Prostate gland (tissue), 2 donors: ENCODE data around the gene CTNNA1. TPM values are rescaled to one million over a fixed set of nuclear protein-coding genes. Genes with fewer than 3 reads are reported as not detected.
"Not testable (repeated sequence)": the region's sequence is repeated elsewhere in the genome, so short reads cannot be mapped to it uniquely, and the experiment has no call there.

Experiments
- DNase-seq: peaks from one replicate; pipeline ENCODE4 v3.0.0-alpha.2; 2019; ENCODE audit warnings: low spot score
- H3K27ac ChIP-seq, 2 donors: fragments of 200-600 bp; sonication (generic); 2 replicates each; pipeline ENCODE4 v1.5.1; 2017 to 2019
- H3K27me3 ChIP-seq: fragments of 200-600 bp; sonication (generic); replicated peaks from 2 replicates; pipeline ENCODE4 v1.5.1; 2019; ENCODE audit not compliant: insufficient read depth
- H3K36me3 ChIP-seq, 2 donors: fragments of 200-600 bp; sonication (generic); 1 replicate in 1 of 2; 2 replicates in 1 of 2; pipeline versions ENCODE4 v1.5.1 to v1.8.1; 2017 to 2019
- H3K4me1 ChIP-seq: fragments of 200-600 bp; sonication (generic); replicated peaks from 2 replicates; pipeline ENCODE4 v1.5.1; 2019
- H3K4me3 ChIP-seq, 2 donors: fragments of 200-600 bp; sonication (generic); 2 replicates each; pipeline ENCODE4 v1.5.1; 2017 to 2019
- H3K9me3 ChIP-seq: fragments of 200-600 bp; sonication (generic); 2 replicates; pipeline ENCODE4 v1.5.1; 2017
- CTCF ChIP-seq, 4 experiments: fragments of 200-600 bp in 2 of 4; fragments of 450-650 bp in 2 of 4; sonication (generic) in 2 of 4; IDR thresholded peaks; 1 replicate in 3 of 4; 2 replicates in 1 of 4; pipeline ENCODE4 v1.5.1; 2016 to 2019; ENCODE audit warnings: antibody characterized with exemption in 4 of 4, mild to moderate bottlenecking in 2 of 4, moderate library complexity in 2 of 4
- POLR2A ChIP-seq: fragments of 450-650 bp; IDR thresholded peaks from one replicate; pipeline ENCODE4 v1.6.1; 2016; ENCODE audit warnings: antibody characterized with exemption, mild to moderate bottlenecking
- POLR2AphosphoS5 ChIP-seq: sonication (generic); formaldehyde crosslinking; IDR thresholded peaks from one replicate; pipeline ENCODE4 v1.6.1; 2017; ENCODE audit warnings: antibody characterized with exemption
- WGBS: methylation state at CpG from one replicate; pipeline ENCODE4 v1.1.5; 2018; 5-methylcytosine and 5-hydroxymethylcytosine counted together
- intact Hi-C: fragments of 100-400 bp; cut with DNase I; formaldehyde crosslinking; loops from one replicate; pipeline ENCODE4 v1.14.2; 2022
- total RNA-seq, 2 donors: library from RNA; depleted of rRNA; stranded (reverse); fragments of >200 nt; gene quantifications; one replicate each; pipeline ENCODE4 v1.1.0, GENCODE V29; 2016

Gene CTNNA1
- total RNA-seq, 2 donors from 2014 or later, result 210 to 212 TPM

DNA sequence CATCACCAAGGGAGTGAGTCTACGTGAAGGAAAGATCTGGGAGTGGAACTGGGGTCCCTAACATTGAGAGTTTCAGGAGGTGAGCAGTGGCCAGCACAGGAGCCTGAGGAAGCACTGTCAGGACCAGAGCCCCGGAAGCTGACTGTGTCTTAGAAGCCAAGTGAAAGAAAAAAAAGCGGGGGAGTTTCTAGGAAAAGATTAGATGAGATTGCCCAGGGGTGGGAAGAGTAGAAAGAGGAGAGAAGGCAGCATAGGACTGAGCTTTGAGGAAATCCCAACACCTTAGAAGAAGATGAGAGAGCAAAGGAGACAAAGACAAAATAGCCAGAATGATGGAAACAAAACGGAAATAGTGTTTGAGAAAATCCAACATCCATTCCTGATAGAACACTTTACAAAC is 158.9 kb downstream of the CTNNA1 start:
- Histone ChIP-seq H3K4me1 (no peaks in the 10 kb centered on the region), H3K36me3 (no peaks in the 10 kb centered on the region), H3K4me3 (no peak overlapping the region), H3K27ac (no peak overlapping the region), H3K27me3 (no peaks in the 10 kb centered on the region), H3K9me3 (no peaks in the 10 kb centered on the region)
- WGBS, result 89% methylated on average over 4 of the region's 4 CpGs
- no peak for DNase-seq
- no peak for TF ChIP-seq POLR2AphosphoS5
- intact Hi-C loops, result no loop called here

DNA sequence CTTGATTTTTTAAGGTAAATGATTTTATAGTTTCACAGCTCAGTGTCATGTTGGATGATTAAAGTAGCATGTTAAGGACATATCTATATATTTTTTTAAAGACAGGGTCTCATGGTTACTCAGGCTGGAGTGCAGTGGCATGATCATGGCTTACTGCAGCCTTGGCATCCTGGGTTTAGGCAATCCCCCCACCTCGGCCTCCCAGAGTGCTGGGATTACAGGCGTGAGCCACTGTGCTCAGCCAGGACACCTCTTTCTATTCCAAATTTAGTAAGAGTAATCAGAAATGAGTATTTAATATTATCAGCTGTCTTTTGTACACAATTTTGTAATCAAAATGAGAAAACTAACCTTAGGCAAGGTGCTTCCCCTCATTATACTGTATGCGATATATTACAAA is 160.5 kb downstream of the CTNNA1 start:
- Histone ChIP-seq H3K36me3 (no peaks in the 10 kb centered on the region), H3K9me3 (no peaks in the 10 kb centered on the region), H3K4me1 (no peaks in the 10 kb centered on the region), H3K27me3 (no peaks in the 10 kb centered on the region), H3K4me3 (no peak overlapping the region), H3K27ac (no peak overlapping the region)
- WGBS, result over 99% methylated on average over 3 of the region's 3 CpGs
- TF ChIP-seq CTCF (IDR thresholded peaks at IDR 0.05), result no peak
- intact Hi-C loops, result no loop called here
- DNase-seq, result no peak

DNA sequence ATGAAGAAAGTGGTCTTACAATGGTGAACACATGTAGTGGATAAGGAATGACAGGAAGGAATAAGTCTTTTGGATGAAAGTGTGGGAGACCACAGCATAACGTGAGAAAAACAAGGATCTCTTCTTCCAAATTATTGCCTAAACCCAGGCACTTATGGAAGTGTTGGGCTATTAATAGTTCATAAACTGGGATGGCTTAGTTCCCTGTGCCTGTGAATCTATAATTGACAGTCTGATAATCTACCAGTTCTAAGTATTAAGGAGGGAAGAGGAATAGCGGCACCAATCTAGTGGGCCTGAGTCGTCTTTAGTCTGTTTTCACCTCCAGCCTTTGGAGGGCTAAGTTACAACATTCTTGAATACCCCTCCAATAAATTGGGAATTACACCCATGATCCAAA is 161.1 kb downstream of the CTNNA1 start:
- DNase-seq, result no peak
- intact Hi-C loops, result no loop called here
- no peaks in the 10 kb centered on the region for H3K9me3 ChIP-seq
- TF ChIP-seq POLR2A, result no peak
- TF ChIP-seq CTCF (IDR thresholded peaks at IDR 0.05), result no peak
- TF ChIP-seq POLR2AphosphoS5, result no peak
- H3K27ac ChIP-seq, result no peak overlapping the region
- H3K4me1 ChIP-seq, result no peaks in the 10 kb centered on the region
- no peaks in the 10 kb centered on the region for H3K27me3 ChIP-seq
- no peaks in the 10 kb centered on the region for H3K36me3 ChIP-seq
- 91% methylated on average over 3 of the region's 3 CpGs for WGBS
- H3K4me3 ChIP-seq, result no peak overlapping the region

DNA sequence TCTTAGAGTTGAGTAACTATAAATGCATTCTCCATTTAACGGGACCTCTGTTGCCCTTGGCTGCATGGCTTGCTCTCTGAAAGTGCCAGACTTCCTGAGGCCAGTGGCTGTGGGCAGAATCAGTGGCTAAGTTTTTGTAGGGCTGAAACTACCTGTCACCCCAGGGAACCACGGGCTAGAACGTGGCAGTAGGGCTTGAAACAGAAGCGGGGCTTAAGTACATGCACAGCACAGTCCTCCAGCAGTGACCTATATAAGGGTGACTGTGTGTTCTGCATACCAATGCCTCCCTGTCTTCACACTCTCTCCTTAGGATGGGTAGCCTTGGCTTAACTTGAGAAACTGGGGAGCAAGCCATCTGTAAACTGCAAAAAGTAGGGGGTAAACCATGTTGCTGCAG is 165.5 kb downstream of the CTNNA1 start:
- no peak for DNase-seq
- Histone ChIP-seq H3K4me3 (no peak overlapping the region), H3K36me3 (no peaks in the 10 kb centered on the region), H3K27ac (no peak overlapping the region), H3K4me1 (no peaks in the 10 kb centered on the region), H3K9me3 (no peaks in the 10 kb centered on the region), H3K27me3 (no peaks in the 10 kb centered on the region)
- 74% methylated on average over 4 of the region's 4 CpGs for WGBS
- intact Hi-C loops, result no loop called here
- TF ChIP-seq POLR2AphosphoS5 (no peak), POLR2A (no peak), CTCF (IDR thresholded peaks at IDR 0.05) (no peak)

DNA sequence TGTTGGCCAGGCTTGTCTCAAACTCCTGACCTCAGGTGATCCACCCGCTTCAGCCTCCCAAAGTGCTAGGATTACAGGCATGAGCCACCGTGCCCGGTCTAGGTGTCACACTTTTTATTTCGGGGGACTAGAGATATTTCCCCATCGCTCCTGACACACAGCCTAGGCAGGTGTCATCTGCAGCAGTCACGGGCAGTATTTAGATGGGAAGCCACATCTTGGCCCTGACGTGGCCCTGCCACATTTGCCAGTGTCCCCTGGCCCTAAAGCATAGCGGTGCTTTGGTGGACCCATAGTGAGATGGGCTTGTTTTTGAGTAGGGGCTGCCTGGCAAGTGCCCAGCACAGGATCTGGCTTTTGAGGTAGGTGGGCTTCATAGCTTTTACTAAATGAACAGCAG is 167.0 kb downstream of the CTNNA1 start:
- WGBS, result 100% methylated on average over 7 of the region's 8 CpGs
- no peak for DNase-seq
- no peak overlapping the region for H3K27ac ChIP-seq
- no peak overlapping the region for H3K4me3 ChIP-seq
- TF ChIP-seq CTCF (IDR thresholded peaks at IDR 0.05) (no peak), POLR2AphosphoS5 (no peak), POLR2A (no peak)
- H3K36me3 ChIP-seq, result peaks cover 0 to 5% of the 10 kb centered on the region in 2 donors
- no peaks in the 10 kb centered on the region for H3K9me3 ChIP-seq
- intact Hi-C loops, result no loop called here
- H3K27me3 ChIP-seq, result no peaks in the 10 kb centered on the region
- H3K4me1 ChIP-seq, result no peaks in the 10 kb centered on the region

GRCh38 chr5:138921362-138921761 is 168.1 kb downstream of the CTNNA1 start:
- DNase-seq, H3K4me1 ChIP-seq, H3K9me3 ChIP-seq, H3K4me3 ChIP-seq, H3K27me3 ChIP-seq, H3K27ac ChIP-seq, intact Hi-C loops, H3K36me3 ChIP-seq: not testable (repeated sequence)
- 85% methylated on average over 2 of the region's 2 CpGs for WGBS
